Nephron (organoid): Measurements from ENCODE around the gene SMNDC1.
"Not testable (repeated sequence)": the region's sequence is repeated elsewhere in the genome, so short reads cannot be mapped to it uniquely, and the experiment has no call there.

Experiments
- H3K27ac Mint-ChIP-seq, 3 experiments: 2 replicates each; pipeline ENCODE4 v1.8.0; 2020; ENCODE audit warnings: mixed read lengths in 3 of 3, mild to moderate bottlenecking in 2 of 3, moderate library complexity in 1 of 3
- H3K27me3 Mint-ChIP-seq: 2 replicates; pipeline ENCODE4 v1.8.0; 2021; ENCODE audit warnings: low read depth, mild to moderate bottlenecking, moderate library complexity, mixed read lengths
- H3K36me3 Mint-ChIP-seq: 2 replicates; pipeline ENCODE4 v1.8.0; 2020; ENCODE audit warnings: low read depth, mixed read lengths
- H3K4me1 Mint-ChIP-seq: 2 replicates; pipeline ENCODE4 v1.8.0; 2020; ENCODE audit warnings: mixed read lengths
- H3K4me3 Mint-ChIP-seq, 3 experiments: 2 replicates each; pipeline ENCODE4 v1.8.0; 2020; ENCODE audit warnings: mild to moderate bottlenecking in 3 of 3, mixed read lengths in 3 of 3, moderate library complexity in 2 of 3
- H3K9me3 Mint-ChIP-seq: 2 replicates; pipeline ENCODE4 v1.8.0; 2020; ENCODE audit warnings: mixed read lengths
- TF ChIP-seq, protein P1 (sequence below), 3 experiments: fragments of 200-600 bp; sonication (generic); IDR thresholded peaks; one replicate each; pipeline ENCODE4 v1.5.0; 2021; ENCODE audit warnings: antibody characterized with exemption in 3 of 3; ENCODE audit not compliant: unreplicated experiment in 3 of 3

The SMNDC1 gene

DNA sequence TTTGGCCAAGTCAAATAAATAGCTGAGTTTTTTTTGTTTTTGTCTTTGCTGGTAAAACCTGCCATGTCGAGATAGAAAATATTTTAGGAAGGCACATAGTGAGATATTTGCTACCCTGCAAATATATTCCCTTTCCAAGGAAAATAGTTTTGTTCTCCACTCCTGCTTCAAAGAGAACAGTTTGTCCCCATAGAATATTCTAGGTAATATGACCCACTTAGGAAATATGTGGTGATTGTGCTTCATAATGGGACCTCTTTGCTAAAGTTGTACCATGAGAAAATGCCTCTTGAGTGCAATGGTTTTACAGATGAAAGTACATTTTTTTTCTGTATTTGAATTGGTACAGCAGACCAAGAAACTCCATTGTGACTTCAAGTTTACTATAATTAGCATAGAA lies 41.6 kb downstream of the SMNDC1 start:
- H3K4me1 Mint-ChIP-seq = peaks cover 2% of the 10 kb centered on the region
- peaks cover 7% of the 10 kb centered on the region for H3K36me3 Mint-ChIP-seq
- no peaks in the 10 kb centered on the region for H3K27me3 Mint-ChIP-seq
- H3K9me3 Mint-ChIP-seq = no peaks in the 10 kb centered on the region
- TF ChIP-seq, protein P1, sequence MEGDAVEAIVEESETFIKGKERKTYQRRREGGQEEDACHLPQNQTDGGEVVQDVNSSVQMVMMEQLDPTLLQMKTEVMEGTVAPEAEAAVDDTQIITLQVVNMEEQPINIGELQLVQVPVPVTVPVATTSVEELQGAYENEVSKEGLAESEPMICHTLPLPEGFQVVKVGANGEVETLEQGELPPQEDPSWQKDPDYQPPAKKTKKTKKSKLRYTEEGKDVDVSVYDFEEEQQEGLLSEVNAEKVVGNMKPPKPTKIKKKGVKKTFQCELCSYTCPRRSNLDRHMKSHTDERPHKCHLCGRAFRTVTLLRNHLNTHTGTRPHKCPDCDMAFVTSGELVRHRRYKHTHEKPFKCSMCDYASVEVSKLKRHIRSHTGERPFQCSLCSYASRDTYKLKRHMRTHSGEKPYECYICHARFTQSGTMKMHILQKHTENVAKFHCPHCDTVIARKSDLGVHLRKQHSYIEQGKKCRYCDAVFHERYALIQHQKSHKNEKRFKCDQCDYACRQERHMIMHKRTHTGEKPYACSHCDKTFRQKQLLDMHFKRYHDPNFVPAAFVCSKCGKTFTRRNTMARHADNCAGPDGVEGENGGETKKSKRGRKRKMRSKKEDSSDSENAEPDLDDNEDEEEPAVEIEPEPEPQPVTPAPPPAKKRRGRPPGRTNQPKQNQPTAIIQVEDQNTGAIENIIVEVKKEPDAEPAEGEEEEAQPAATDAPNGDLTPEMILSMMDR (IDR thresholded peaks at IDR 0.05; ENCODE audit: unreplicated experiment in 3 of 3) = no peak
- H3K4me3 Mint-ChIP-seq = no peak overlapping the region
- no peak overlapping the region for H3K27ac Mint-ChIP-seq

DNA sequence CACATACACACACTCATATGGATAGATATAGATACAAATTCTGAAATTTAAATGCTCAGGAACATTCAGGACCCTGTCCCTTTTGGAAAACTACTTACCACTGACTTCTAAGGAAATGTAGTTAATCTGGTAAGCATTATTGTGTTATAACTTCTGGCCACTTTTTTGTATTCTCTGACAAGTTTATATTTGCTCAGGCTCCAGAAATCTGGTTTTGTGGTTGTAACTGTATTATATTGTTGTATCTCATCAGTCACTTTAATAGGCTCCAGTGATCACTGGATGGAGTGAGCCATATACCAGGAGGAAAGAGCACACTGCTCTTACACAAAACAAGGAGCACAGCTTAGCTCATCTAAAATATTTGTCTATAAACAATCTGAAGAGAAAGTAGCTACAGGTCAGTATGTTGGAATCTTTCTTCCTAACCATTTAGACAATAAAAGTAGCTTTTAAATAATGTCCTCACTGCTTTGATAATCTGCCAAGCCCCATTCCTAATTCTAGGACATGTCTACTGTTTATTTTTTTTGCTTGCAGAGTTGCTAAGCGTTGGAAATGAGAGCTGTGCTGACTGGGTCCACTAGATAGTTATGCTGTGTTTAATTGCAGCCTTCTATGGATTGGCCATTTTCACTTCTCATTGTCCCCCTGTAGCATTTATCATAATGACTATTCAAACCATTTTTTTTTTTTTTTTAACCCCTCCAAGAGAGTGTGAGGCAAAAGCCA lies 43.8 kb downstream of the SMNDC1 start:
- TF ChIP-seq, protein P1 (IDR thresholded peaks at IDR 0.05; ENCODE audit: unreplicated experiment in 3 of 3) = no peak
- no peak overlapping the region for H3K4me3 Mint-ChIP-seq
- H3K9me3 Mint-ChIP-seq = peaks cover under 1% of the 10 kb centered on the region
- H3K27ac Mint-ChIP-seq = no peak overlapping the region
- H3K27me3 Mint-ChIP-seq = no peaks in the 10 kb centered on the region
- no peaks in the 10 kb centered on the region for H3K4me1 Mint-ChIP-seq
- H3K36me3 Mint-ChIP-seq = peaks cover 8% of the 10 kb centered on the region

DNA sequence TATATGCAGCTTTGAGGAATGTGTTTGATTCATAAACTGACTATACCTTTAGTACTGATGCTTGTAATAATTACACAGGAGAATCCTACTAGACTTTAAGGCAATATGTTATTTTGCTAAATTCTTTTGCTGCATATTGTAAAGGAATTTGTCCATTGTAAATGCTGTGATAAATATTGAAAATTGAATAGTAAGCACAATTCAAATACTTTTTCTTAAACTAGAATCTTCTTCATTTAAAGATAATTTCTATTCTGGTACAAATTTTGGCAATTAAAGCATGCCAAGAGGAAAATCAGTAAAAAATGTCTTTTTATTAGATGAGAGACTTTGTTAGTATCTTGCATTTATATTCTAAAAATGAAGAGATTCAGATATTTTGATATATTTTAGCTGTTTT lies 45.4 kb downstream of the SMNDC1 start:
- no peak overlapping the region for H3K27ac Mint-ChIP-seq
- peaks cover 24% of the 10 kb centered on the region for H3K36me3 Mint-ChIP-seq
- H3K9me3 Mint-ChIP-seq = peaks cover 8% of the 10 kb centered on the region
- H3K4me3 Mint-ChIP-seq = no peak overlapping the region
- TF ChIP-seq, protein P1 (IDR thresholded peaks at IDR 0.05; ENCODE audit: unreplicated experiment in 3 of 3) = no peak
- no peaks in the 10 kb centered on the region for H3K27me3 Mint-ChIP-seq
- H3K4me1 Mint-ChIP-seq = no peaks in the 10 kb centered on the region

DNA sequence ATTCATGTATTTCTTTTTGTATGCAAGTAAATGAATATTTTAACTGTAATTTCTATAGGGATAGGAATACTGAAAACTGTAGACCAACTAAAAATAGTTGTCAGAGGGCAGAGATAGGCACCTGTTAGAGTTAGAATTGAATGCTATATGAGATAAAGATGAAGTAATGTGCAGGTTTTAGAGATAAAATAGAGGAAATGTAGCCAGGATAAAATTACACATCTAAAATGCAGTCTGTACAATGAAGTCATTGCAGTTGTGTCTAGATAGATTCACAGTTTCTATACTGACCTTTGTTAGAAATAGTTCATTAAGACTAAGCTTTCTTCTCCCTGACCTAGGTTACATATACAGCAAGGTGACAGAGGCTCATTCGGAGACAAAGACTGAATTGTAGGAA lies 46.2 kb downstream of the SMNDC1 start:
- TF ChIP-seq, protein P1 (IDR thresholded peaks at IDR 0.05; ENCODE audit: unreplicated experiment in 3 of 3) = no peak
- Mint-ChIP-seq H3K36me3 (peaks cover 23% of the 10 kb centered on the region), H3K27me3 (no peaks in the 10 kb centered on the region), H3K4me1 (no peaks in the 10 kb centered on the region), H3K4me3 (no peak overlapping the region), H3K27ac (no peak overlapping the region), H3K9me3 (peaks cover 8% of the 10 kb centered on the region)

DNA sequence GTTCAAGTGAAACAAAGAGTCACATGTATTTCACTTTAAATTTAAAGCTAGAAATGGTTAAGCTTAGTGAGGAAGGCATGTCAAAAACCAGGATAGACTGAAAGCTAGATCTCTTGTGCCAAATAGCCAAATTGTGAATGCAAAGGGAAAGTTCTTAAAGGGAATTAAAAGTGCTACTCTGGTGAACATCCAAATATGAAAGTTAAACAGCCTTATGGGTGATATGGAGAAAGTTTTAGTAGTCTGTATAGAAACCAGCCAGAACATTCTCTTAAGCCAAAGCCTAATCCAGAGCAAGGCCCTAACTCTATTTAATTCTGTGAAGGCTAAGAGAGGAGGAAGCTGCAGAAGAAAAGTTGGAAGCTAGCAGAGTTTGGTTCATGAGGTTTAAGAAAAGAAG lies 50.3 kb downstream of the SMNDC1 start:
- Mint-ChIP-seq H3K9me3 (peaks cover 8% of the 10 kb centered on the region), H3K4me3 (no peak overlapping the region), H3K36me3 (peaks cover 21% of the 10 kb centered on the region), H3K4me1 (no peaks in the 10 kb centered on the region), H3K27ac (no peak overlapping the region), H3K27me3 (no peaks in the 10 kb centered on the region)
- TF ChIP-seq, protein P1 (IDR thresholded peaks at IDR 0.05; ENCODE audit: unreplicated experiment in 3 of 3) = no peak

DNA sequence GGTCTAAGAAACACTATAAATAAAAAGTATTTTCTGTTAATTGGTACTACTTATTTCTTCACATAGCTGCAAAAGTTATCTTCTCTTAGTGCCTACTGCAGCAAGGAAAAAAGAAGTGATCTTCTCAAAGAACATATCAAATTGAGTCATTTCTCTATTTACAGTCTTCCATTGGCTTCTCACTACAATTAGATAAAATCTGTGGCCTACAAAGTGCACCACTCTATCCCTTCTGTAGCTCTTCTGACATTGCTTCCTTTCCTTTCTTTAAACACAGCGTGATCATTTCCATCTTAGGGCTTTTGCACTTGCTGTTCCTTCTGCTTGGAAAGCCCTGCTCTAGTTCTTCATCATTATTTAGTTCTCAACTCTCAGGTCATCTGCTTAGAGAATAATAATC lies 52.6 kb downstream of the SMNDC1 start:
- Mint-ChIP-seq H3K36me3 (peaks cover 35% of the 10 kb centered on the region), H3K4me3 (no peak overlapping the region), H3K9me3 (peaks cover 8% of the 10 kb centered on the region), H3K27me3 (no peaks in the 10 kb centered on the region), H3K27ac (no peak overlapping the region), H3K4me1 (no peaks in the 10 kb centered on the region)
- TF ChIP-seq, protein P1 (IDR thresholded peaks at IDR 0.05; ENCODE audit: unreplicated experiment in 3 of 3) = no peak

DNA sequence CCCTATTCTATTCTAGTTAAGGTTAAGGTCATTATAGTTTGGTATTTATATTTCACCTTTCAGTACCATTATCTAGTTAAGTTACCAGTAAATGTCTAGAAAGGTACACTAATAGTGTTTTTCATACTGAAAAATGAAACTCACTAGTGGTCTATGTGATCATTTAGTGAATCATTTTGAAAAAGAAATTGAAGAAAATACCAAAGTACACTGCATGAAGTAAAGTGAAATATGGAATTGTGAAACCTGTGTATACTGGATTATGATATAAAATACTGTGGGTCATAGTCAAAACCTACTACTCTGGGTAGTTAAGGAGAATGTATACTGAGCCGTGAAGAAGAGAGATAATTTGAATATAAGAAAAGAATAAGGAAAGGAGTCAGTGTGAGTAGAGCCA lies 53.3 kb downstream of the SMNDC1 start:
- peaks cover 43% of the 10 kb centered on the region for H3K36me3 Mint-ChIP-seq
- not testable (repeated sequence) for H3K9me3 Mint-ChIP-seq, H3K4me3 Mint-ChIP-seq, H3K27ac Mint-ChIP-seq, H3K27me3 Mint-ChIP-seq, H3K4me1 Mint-ChIP-seq

DNA sequence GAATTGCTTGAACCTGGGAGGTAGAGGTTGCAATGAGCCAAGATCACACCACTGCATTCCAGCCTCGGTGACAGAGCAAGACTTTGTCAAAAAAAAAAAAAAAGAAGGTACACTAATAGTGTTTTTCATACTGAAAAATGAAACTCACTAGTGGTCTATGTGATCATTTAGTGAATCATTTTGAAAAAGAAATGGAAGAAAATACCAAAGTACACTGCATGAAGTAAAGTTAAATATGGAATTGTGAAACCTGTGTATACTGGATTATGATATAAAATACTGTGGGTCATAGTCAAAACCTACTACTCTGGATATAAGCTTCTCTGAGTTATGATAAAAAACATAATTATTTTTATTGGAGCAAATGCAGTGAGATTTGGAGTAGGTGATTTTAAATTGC lies 55.2 kb downstream of the SMNDC1 start:
- peaks cover 44% of the 10 kb centered on the region for H3K36me3 Mint-ChIP-seq
- not testable (repeated sequence) for H3K4me1 Mint-ChIP-seq, H3K9me3 Mint-ChIP-seq, H3K4me3 Mint-ChIP-seq, H3K27me3 Mint-ChIP-seq, H3K27ac Mint-ChIP-seq

DNA sequence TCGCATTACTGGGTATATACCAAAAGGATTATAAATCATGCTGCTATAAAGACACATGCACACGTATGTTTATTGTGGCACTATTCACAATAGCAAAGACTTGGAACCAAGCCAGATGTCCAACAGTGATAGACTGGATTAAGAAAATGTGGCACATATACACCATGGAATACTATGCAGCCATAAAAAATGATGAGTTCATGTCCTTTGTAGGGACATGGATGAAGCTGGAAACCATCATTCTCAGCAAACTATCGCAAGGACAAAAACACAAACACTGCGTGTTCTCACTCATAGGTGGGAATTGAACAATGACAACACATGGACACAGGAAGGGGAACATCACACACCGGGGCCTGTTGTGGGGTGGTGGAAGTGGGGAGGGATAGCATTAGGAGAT lies 56.9 kb downstream of the SMNDC1 start:
- peaks cover 40% of the 10 kb centered on the region for H3K36me3 Mint-ChIP-seq
- H3K4me1 Mint-ChIP-seq, H3K9me3 Mint-ChIP-seq, H3K27me3 Mint-ChIP-seq, H3K27ac Mint-ChIP-seq, H3K4me3 Mint-ChIP-seq: not testable (repeated sequence)
